GM12878 (cell line): ENCODE results near the gene TAS2R10.

Source experiments
- CTCF ChIP-seq, 3 experiments: IDR thresholded peaks in 2 of 3; conservative IDR thresholded peaks in 1 of 3; 2 replicates each; pipeline ENCODE4 v1.5.1; 2011; ENCODE audit warnings: low read depth in 3 of 3, low read length in 3 of 3, mild to moderate bottlenecking in 3 of 3, control low read depth in 2 of 3, moderate library complexity in 2 of 3, inconsistent platforms in 1 of 3, mixed read lengths in 1 of 3; ENCODE audit not compliant: control insufficient read depth in 2 of 3, insufficient read depth in 1 of 3; ENCODE audit errors: extremely low read depth in 1 of 3
- E4F1 ChIP-seq: fragments of 450-650 bp; IDR thresholded peaks from 2 replicates; pipeline ENCODE4 v1.6.1; 2018; ENCODE audit warnings: borderline replicate concordance, mild to moderate bottlenecking; ENCODE audit not compliant: partially characterized antibody
- GABPA ChIP-seq: IDR thresholded peaks from 2 replicates; pipeline ENCODE4 v1.6.1; 2014; ENCODE audit warnings: antibody characterized with exemption, low read depth, mild to moderate bottlenecking, inconsistent platforms
- NFYB ChIP-seq: IDR thresholded peaks from 2 replicates; pipeline ENCODE4 v1.6.1; 2011; ENCODE audit warnings: low read depth, mild to moderate bottlenecking, low read length, improper control_type of control experiment, moderate library complexity; ENCODE audit not compliant: insufficient read depth
- POLR2A ChIP-seq: IDR thresholded peaks from 2 replicates; pipeline ENCODE4 v1.6.1; 2011; ENCODE audit warnings: low read depth, mild to moderate bottlenecking, low read length
- POLR2AphosphoS5 ChIP-seq: IDR thresholded peaks from 2 replicates; pipeline ENCODE4 v1.6.1; 2011; ENCODE audit warnings: mild to moderate bottlenecking, low read length, inconsistent platforms
- RAD21 ChIP-seq: IDR thresholded peaks from 2 replicates; pipeline ENCODE4 v1.6.1; 2011; ENCODE audit warnings: mild to moderate bottlenecking, low read depth, low read length, moderate library complexity; ENCODE audit not compliant: insufficient read depth
- SIN3A ChIP-seq: IDR thresholded peaks from 2 replicates; pipeline ENCODE4 v1.6.1; 2012; ENCODE audit warnings: low read depth, low read length, improper control_type of control experiment
- ZNF274 ChIP-seq: IDR thresholded peaks from one replicate; pipeline ENCODE4 v1.8.0; 2011; ENCODE audit not compliant: insufficient read length, insufficient read depth

GRCh38 chr12:10807186-10807585, 19.0 kb downstream of the TAS2R10 start, which contains the start of gene TAS2R8:
- no peak for TF ChIP-seq CTCF (IDR thresholded peaks at IDR 0.05 in 2 of 3, conservative IDR thresholded peaks at IDR 0.05 in 1 of 3; ENCODE audit: control insufficient read depth in 2 of 3, extremely low read depth in 1 of 3, insufficient read depth in 1 of 3, low read depth in 3 of 3, low read length in 3 of 3)
- TF ChIP-seq RAD21, result no peak
- no peak for TF ChIP-seq GABPA
- TF ChIP-seq POLR2AphosphoS5, result no peak
- TF ChIP-seq SIN3A, result no peak
- no peak for TF ChIP-seq NFYB
- TF ChIP-seq ZNF274, result no peak
- TF ChIP-seq POLR2A, result no peak
- TF ChIP-seq E4F1, result no peak
